ENCODE data around the gene ZKSCAN2. TPM values are rescaled to one million over a fixed set of nuclear protein-coding genes. Genes with fewer than 3 reads are reported as not detected.

Gene ZKSCAN2
- total RNA-seq, 1 donor from 2014 or later: 16.9 TPM

DNA sequence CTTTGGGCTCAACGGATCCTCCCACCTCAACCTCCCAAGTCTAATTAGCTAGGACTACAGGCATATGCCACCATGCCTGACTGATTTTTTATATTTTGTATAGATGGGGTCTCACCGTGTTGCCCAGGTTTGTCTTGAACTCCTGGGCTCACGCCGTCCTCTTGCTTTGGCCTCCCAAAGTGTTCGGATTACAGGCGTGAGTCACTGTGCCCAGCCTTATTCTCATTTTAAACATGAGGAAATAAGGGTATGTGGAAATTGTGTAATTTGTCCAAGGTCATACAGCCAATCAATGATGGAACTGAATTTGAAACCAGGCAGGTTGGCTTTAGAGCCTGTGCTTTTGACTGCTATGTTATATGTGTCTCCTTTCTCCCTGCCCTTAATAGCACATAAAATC, 68.3 kb downstream of the ZKSCAN2 start:
- no peak for TF ChIP-seq CTCF (conservative IDR thresholded peaks at IDR 0.05)
- H3K9me3 Mint-ChIP-seq: no peaks in the 10 kb centered on the region
- no peak overlapping the region for H3K27ac Mint-ChIP-seq
- no peak overlapping the region for H3K4me3 Mint-ChIP-seq
- peaks cover 5% of the 10 kb centered on the region for H3K4me1 Mint-ChIP-seq (ENCODE audit: unreplicated experiment)
- no peak for DNase-seq (ENCODE audit: extremely low spot score, unreplicated experiment)
- H3K36me3 Mint-ChIP-seq: no peaks in the 10 kb centered on the region
- no peaks in the 10 kb centered on the region for H3K27me3 Mint-ChIP-seq

- Mint-ChIP-seq H3K4me3 (no peak overlapping the region), H3K27ac (no peak overlapping the region), H3K4me1 (ENCODE audit: unreplicated experiment) (peaks cover 4% of the 10 kb centered on the region), H3K36me3 (no peaks in the 10 kb centered on the region), H3K9me3 (no peaks in the 10 kb centered on the region), H3K27me3 (no peaks in the 10 kb centered on the region)
- no peak for TF ChIP-seq CTCF (conservative IDR thresholded peaks at IDR 0.05)
- DNase-seq (ENCODE audit: extremely low spot score, unreplicated experiment): no peak
Observed at GRCh38 chr16:25187491-25187795, 70.2 kb downstream of the ZKSCAN2 start.

Other genes with a start within 250 kb of the ZKSCAN2 start
- 72.6 and 88.0 TPM in 2 replicates for gene ARHGAP17, start 242.5 kb downstream of the ZKSCAN2 start, total RNA-seq (ENCODE audit: low replicate concordance)
- 63.8 and 65.7 TPM in 2 replicates for gene LCMT1, start 146.1 kb downstream of the ZKSCAN2 start, total RNA-seq (ENCODE audit: low replicate concordance)
- 0.95 TPM in 1 of 2 replicates, not detected in the other for gene AQP8, start 40.9 kb downstream of the ZKSCAN2 start, total RNA-seq (ENCODE audit: low replicate concordance)

All from type B pancreatic cell (in vitro differentiated cells).